OCI-LY1 (cell line): ENCODE data around the gene DGCR8.

Source experiments
- H2AFZ ChIP-seq: fragments of 200-600 bp; sonication (generic), shearing (Covaris generic); 2 replicates; pipeline ENCODE4 v1.6.0; 2014; ENCODE audit warnings: antibody characterized with exemption, mild to moderate bottlenecking, low read length
- H3F3A ChIP-seq: fragments of 200-600 bp; sonication (generic), shearing (Covaris generic); 2 replicates; pipeline ENCODE4 v1.6.0; 2014; ENCODE audit warnings: mild to moderate bottlenecking, antibody characterized with exemption, low read length, moderate library complexity; ENCODE audit not compliant: insufficient read depth
- H3K27ac ChIP-seq: fragments of 200-600 bp; sonication (generic); 2 replicates; pipeline ENCODE4 v1.5.1; 2014; ENCODE audit warnings: low read length, mixed run types, mild to moderate bottlenecking, low read depth; ENCODE audit not compliant: poor library complexity, severe bottlenecking
- H3K27me3 ChIP-seq: fragments of 200-600 bp; sonication (generic); 2 replicates; pipeline ENCODE4 v1.6.0; 2014; ENCODE audit warnings: antibody characterized with exemption, mild to moderate bottlenecking, low read length, moderate library complexity; ENCODE audit not compliant: insufficient read depth
- H3K36me3 ChIP-seq: fragments of 200-600 bp; sonication (generic); 2 replicates; pipeline ENCODE4 v1.6.1; 2014; ENCODE audit warnings: mild to moderate bottlenecking, antibody characterized with exemption, low read length, moderate library complexity, mixed read lengths; ENCODE audit not compliant: insufficient read depth
- H3K4me1 ChIP-seq: fragments of 200-600 bp; sonication (generic); 2 replicates; pipeline ENCODE4 v1.5.1; 2014; ENCODE audit warnings: mild to moderate bottlenecking, low read length, moderate library complexity; ENCODE audit not compliant: insufficient read depth, severe bottlenecking
- H3K4me2 ChIP-seq: fragments of 200-600 bp; sonication (generic), shearing (Covaris generic); 2 replicates; pipeline ENCODE4 v1.6.1; 2014; ENCODE audit warnings: low read length
- H3K4me3 ChIP-seq: fragments of 200-600 bp; sonication (generic); 2 replicates; pipeline ENCODE4 v1.5.1; 2014; ENCODE audit warnings: low read length, low read depth, mild to moderate bottlenecking, mixed read lengths; ENCODE audit not compliant: poor library complexity, severe bottlenecking
- H3K79me2 ChIP-seq: fragments of 200-600 bp; shearing (Covaris generic); 2 replicates; pipeline ENCODE4 v1.6.1; 2016; ENCODE audit warnings: mixed run types, low read length, mixed read lengths; ENCODE audit not compliant: insufficient read depth
- H3K9ac ChIP-seq: fragments of 200-600 bp; sonication (generic), shearing (Covaris generic); 2 replicates; pipeline ENCODE4 v1.6.1; 2014; ENCODE audit warnings: mild to moderate bottlenecking, low read length, mixed read lengths
- H3K9me2 ChIP-seq: fragments of 200-600 bp; sonication (generic), shearing (Covaris generic); 2 replicates; pipeline ENCODE4 v1.6.1; 2014; ENCODE audit warnings: low read depth, mild to moderate bottlenecking, low read length, mixed read lengths
- H3K9me3 ChIP-seq: fragments of 200-600 bp; shearing (Covaris generic); 2 replicates; pipeline ENCODE4 v1.6.1; 2014; ENCODE audit warnings: low read length, mixed read lengths
- H4K20me1 ChIP-seq: fragments of 200-600 bp; sonication (generic), shearing (Covaris generic); 2 replicates; pipeline ENCODE4 v1.6.0; 2016; ENCODE audit warnings: mild to moderate bottlenecking, low read length; ENCODE audit not compliant: insufficient read depth
- EZH2 ChIP-seq: fragments of 200-600 bp; sonication (generic), shearing (Covaris generic); IDR thresholded peaks from 2 replicates; pipeline ENCODE4 v1.8.0; 2017; ENCODE audit warnings: borderline replicate concordance, mixed run types, mild to moderate bottlenecking, antibody characterized with exemption, low read length, moderate library complexity, mixed read lengths
- TF ChIP-seq, protein P1 (sequence below): fragments of 200-600 bp; sonication (generic), shearing (Covaris generic); IDR thresholded peaks from 2 replicates; pipeline ENCODE4 v1.5.1; 2017; ENCODE audit warnings: mild to moderate bottlenecking, antibody characterized with exemption, low read length, moderate library complexity, mixed read lengths

The DGCR8 gene

DNA sequence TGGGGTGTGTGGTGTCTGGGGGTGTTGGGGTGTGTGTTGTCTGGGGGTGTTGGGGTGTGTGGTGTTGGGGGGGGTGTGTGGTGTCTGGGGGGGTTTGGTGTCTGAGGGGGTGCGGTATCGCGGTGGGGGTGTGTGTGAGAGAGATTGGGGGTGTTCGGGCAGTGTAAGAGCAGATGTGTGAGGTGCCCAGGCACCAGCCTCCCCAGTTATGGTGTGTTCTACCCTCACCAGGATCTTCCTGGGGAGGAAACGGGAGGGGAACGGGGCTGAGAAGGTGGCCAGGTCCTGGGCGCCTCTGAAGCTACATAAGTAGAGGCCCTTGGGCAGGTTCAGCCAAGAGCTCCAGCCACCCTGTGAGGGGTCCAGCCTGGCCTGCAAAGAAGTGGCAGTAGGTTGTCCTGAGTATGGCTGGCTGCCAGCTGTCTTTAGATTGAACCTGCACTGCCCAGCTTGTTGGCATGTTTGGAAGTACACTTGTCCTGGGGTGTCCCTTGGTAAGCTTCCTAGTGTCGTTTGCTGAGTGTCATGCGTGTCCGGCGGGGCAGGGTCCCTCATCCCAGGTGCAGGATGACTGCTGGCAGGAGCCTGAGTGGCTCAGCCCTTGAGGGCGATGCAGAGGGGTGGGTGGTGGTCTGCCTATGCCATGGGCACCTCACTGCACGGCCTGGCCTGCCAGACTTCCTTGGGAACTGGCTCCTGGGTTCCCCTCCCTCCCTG is 43.5 kb downstream of the DGCR8 start:
- peaks cover 31% of the 10 kb centered on the region for H3K79me2 ChIP-seq
- H3K9me3 ChIP-seq, result no peaks in the 10 kb centered on the region
- H3K27me3 ChIP-seq, result no peaks in the 10 kb centered on the region
- H3K9me2 ChIP-seq, result no peaks in the 10 kb centered on the region
- peaks cover 94% of the 10 kb centered on the region for H3K36me3 ChIP-seq
- no peak overlapping the region for H3K9ac ChIP-seq
- H3K4me3 ChIP-seq, result no peak overlapping the region
- no peaks in the 10 kb centered on the region; the same call in 1 of the 2 replicates for H3F3A ChIP-seq
- peaks cover 18% of the 10 kb centered on the region for H3K4me1 ChIP-seq
- TF ChIP-seq, protein P1, sequence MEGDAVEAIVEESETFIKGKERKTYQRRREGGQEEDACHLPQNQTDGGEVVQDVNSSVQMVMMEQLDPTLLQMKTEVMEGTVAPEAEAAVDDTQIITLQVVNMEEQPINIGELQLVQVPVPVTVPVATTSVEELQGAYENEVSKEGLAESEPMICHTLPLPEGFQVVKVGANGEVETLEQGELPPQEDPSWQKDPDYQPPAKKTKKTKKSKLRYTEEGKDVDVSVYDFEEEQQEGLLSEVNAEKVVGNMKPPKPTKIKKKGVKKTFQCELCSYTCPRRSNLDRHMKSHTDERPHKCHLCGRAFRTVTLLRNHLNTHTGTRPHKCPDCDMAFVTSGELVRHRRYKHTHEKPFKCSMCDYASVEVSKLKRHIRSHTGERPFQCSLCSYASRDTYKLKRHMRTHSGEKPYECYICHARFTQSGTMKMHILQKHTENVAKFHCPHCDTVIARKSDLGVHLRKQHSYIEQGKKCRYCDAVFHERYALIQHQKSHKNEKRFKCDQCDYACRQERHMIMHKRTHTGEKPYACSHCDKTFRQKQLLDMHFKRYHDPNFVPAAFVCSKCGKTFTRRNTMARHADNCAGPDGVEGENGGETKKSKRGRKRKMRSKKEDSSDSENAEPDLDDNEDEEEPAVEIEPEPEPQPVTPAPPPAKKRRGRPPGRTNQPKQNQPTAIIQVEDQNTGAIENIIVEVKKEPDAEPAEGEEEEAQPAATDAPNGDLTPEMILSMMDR, result no peak
- no peak for TF ChIP-seq EZH2
- no peak overlapping the region for H2AFZ ChIP-seq
- H4K20me1 ChIP-seq, result no peaks in the 10 kb centered on the region
- no peak overlapping the region for H3K27ac ChIP-seq
- H3K4me2 ChIP-seq, result no peak overlapping the region

DNA sequence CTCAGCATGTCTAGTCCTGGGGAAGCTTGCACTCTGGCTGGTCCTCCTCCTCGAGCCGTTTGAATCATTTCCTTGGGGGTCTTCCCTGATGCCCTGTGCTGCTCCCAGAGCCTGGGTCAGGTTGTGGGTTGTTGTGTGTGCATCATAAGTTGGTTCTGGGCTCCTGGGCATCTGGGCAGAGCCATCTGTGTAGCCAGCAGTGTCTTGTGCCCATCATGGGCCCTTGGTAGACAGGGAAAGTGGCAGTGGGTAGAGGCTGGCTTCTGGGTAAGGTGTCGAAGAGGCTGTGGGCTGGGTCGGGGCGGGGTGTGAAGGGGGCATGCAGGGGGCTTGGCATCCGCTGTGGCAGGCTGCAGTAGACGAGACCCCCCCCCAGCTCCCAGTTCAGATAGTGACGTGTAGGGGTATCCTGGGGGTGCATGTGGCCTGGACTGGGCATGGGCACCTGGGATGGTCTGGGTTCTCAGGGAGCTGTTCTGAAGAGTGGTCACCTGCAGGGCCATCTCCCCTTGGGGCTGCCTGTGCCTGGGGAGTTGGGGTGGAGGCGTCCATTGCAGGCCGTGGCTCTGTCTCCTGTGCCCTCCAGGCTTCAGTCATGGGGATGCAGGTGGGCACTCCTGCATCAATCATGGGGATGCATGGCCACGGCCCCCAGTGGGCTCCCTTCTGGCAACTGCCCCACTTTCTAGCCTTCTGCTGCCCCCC is 44.2 kb downstream of the DGCR8 start:
- H2AFZ ChIP-seq, result no peak overlapping the region
- no peaks in the 10 kb centered on the region for H4K20me1 ChIP-seq
- peaks cover 11% of the 10 kb centered on the region for H3K4me1 ChIP-seq
- no peak overlapping the region for H3K27ac ChIP-seq
- peaks cover 87% of the 10 kb centered on the region for H3K36me3 ChIP-seq
- no peaks in the 10 kb centered on the region for H3K9me2 ChIP-seq
- H3K4me2 ChIP-seq, result no peak overlapping the region
- H3K79me2 ChIP-seq, result peaks cover 24% of the 10 kb centered on the region
- H3F3A ChIP-seq, result no peaks in the 10 kb centered on the region; the same call in 1 of the 2 replicates
- H3K9me3 ChIP-seq, result no peaks in the 10 kb centered on the region
- H3K4me3 ChIP-seq, result no peak overlapping the region
- H3K27me3 ChIP-seq, result no peaks in the 10 kb centered on the region
- H3K9ac ChIP-seq, result no peak overlapping the region
- no peak for TF ChIP-seq EZH2
- TF ChIP-seq, protein P1, result no peak

DNA sequence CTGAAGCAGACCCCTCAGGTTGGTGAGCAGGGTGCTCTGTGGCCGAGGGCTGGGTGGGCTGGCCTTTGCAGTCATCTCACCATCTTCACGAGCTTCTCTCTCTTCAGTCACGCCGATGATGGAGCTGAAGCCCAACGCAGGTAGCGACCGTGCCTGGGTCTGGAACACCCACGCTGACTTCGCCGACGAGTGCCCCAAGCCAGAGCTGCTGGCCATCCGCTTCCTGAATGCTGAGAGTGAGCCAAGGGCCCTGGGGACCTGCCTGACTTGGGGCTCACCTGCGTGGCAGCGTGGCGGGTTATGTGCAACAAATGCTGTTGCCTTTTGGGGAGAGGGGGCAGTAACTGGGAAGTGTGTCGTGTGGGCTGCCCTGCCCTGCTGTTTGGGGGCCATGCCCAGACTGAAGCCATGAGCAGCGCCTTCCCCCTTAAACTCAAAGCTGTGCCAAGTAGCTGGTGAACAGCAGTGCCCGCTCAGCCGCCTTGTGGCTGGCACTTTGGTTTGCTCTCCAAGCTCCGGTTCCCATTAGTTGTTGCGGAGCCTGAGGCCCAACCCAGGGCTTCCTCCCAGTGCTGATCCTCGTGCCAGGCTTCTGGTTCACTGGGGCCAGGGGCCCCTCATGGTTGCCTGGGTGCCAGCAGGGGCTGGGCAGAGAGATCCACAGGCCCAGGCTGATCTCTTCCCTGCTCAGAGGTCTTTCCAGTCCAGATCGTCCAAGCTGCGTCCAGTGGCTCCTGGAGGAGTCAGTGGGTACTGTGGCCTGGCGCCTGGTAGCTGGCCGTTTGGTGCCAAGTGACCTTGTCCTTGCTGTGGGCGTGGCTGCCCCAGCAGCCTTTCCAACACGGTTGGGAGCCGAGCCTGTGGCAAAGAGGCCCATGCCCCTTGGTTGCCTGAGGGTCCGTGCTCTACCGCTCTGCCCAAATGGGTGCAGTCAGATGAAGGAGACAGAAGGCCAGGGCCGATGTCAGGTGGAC is 45.4 kb downstream of the DGCR8 start:
- no peak for TF ChIP-seq EZH2
- TF ChIP-seq, protein P1, result no peak
- Histone ChIP-seq H2AFZ (no peak overlapping the region), H3F3A (no peaks in the 10 kb centered on the region; the same call in 1 of the 2 replicates), H3K4me1 (peaks cover under 1% of the 10 kb centered on the region), H3K4me3 (no peak overlapping the region), H3K27ac (no peak overlapping the region), H3K36me3 (peaks cover 74% of the 10 kb centered on the region), H3K9me2 (no peaks in the 10 kb centered on the region), H3K79me2 (peaks cover 12% of the 10 kb centered on the region), H3K9me3 (no peaks in the 10 kb centered on the region), H3K9ac (no peak overlapping the region), H3K4me2 (no peak overlapping the region), H3K27me3 (no peaks in the 10 kb centered on the region), H4K20me1 (no peaks in the 10 kb centered on the region)
